SH-SY5Y (cell line): Measurements from ENCODE around the gene CMTM4.

Experiments used
- GATA2 ChIP-seq: IDR thresholded peaks from 2 replicates; pipeline ENCODE4 v1.6.1; 2011; ENCODE audit warnings: mild to moderate bottlenecking, low read depth, low read length
- GATA3 ChIP-seq: IDR thresholded peaks from 2 replicates; pipeline ENCODE4 v1.6.1; 2011; ENCODE audit warnings: low read depth, mild to moderate bottlenecking, low read length, moderate library complexity

CMTM4 gene

GRCh38 chr16:66619534-66620428, 76.8 kb downstream of the CMTM4 start:
- TF ChIP-seq GATA3 (no peak), GATA2 (no peak)

- no peak for TF ChIP-seq GATA2
- no peak for TF ChIP-seq GATA3
Observed at GRCh38 chr16:66618588-66619375, 77.8 kb downstream of the CMTM4 start.

- TF ChIP-seq GATA2: no peak
- no peak for TF ChIP-seq GATA3
Observed at GRCh38 chr16:66617728-66618127, 78.8 kb downstream of the CMTM4 start.

GRCh38 chr16:66617010-66617434, 79.5 kb downstream of the CMTM4 start:
- TF ChIP-seq GATA3 (no peak), GATA2 (no peak)

- TF ChIP-seq GATA3 (no peak), GATA2 (no peak)
Observed at GRCh38 chr16:66616592-66616991, 80.0 kb downstream of the CMTM4 start.

GRCh38 chr16:66616169-66616568, 80.4 kb downstream of the CMTM4 start:
- TF ChIP-seq GATA3 (no peak), GATA2 (no peak)

GRCh38 chr16:66614161-66614802, 82.3 kb downstream of the CMTM4 start:
- TF ChIP-seq GATA3 (no peak), GATA2 (no peak)

GRCh38 chr16:66612422-66612821, 84.1 kb downstream of the CMTM4 start:
- TF ChIP-seq GATA2 (no peak), GATA3 (no peak)

GRCh38 chr16:66610111-66610820, 86.3 kb downstream of the CMTM4 start:
- no peak for TF ChIP-seq GATA2
- no peak for TF ChIP-seq GATA3

GRCh38 chr16:66609139-66609510, 87.4 kb downstream of the CMTM4 start:
- TF ChIP-seq GATA2: no peak
- no peak for TF ChIP-seq GATA3

GRCh38 chr16:66608241-66609138, 88.1 kb downstream of the CMTM4 start:
- TF ChIP-seq GATA3: no peak
- TF ChIP-seq GATA2: no peak

- TF ChIP-seq GATA3: no peak
- no peak for TF ChIP-seq GATA2
Observed at GRCh38 chr16:66605979-66606751, 90.4 kb downstream of the CMTM4 start.
